Measurements from ENCODE around the gene ZNF692.

ZNF692 gene

GRCh38 chr1:248824301-248824700 is 34.6 kb downstream of the ZNF692 start:
- DNase-seq = no peak

- DNase-seq = no peak
Measured at GRCh38 chr1:248823517-248824001, 35.3 kb downstream of the ZNF692 start.

- no peak for DNase-seq
Measured at GRCh38 chr1:248822148-248823032, 36.5 kb downstream of the ZNF692 start.

GRCh38 chr1:248821641-248822040 is 37.2 kb downstream of the ZNF692 start:
- DNase-seq = no peak

GRCh38 chr1:248821101-248821500 is 37.8 kb downstream of the ZNF692 start:
- DNase-seq = no peak

GRCh38 chr1:248820041-248820585 is 38.8 kb downstream of the ZNF692 start:
- no peak for DNase-seq

- no peak for DNase-seq
Measured at GRCh38 chr1:248818505-248819374, 40.1 kb downstream of the ZNF692 start.

GRCh38 chr1:248817065-248817464 is 41.8 kb downstream of the ZNF692 start:
- DNase-seq = peak in 1 of 5 experiments; percentile 26

GRCh38 chr1:248816042-248816851 is 42.6 kb downstream of the ZNF692 start:
- DNase-seq = peak in 1 of 5 experiments; percentile 17

GRCh38 chr1:248815407-248816034 is 43.4 kb downstream of the ZNF692 start:
- DNase-seq = no peak

GRCh38 chr1:248814351-248814750 is 44.5 kb downstream of the ZNF692 start:
- DNase-seq = no peak

- DNase-seq = no peak
Measured at GRCh38 chr1:248813546-248813945, 45.3 kb downstream of the ZNF692 start.

- no peak for DNase-seq
Measured at GRCh38 chr1:248812736-248813425, 46.0 kb downstream of the ZNF692 start.

- peak in 1 of 5 experiments; percentile 15 for DNase-seq
Measured at GRCh38 chr1:248811514-248812490, 47.1 kb downstream of the ZNF692 start.

GRCh38 chr1:248810727-248811513 is 48.0 kb downstream of the ZNF692 start:
- no peak for DNase-seq

- DNase-seq = no peak
Measured at GRCh38 chr1:248810000-248810726, 48.7 kb downstream of the ZNF692 start.

GRCh38 chr1:248808876-248809275 is 50.0 kb downstream of the ZNF692 start:
- no peak for DNase-seq

GRCh38 chr1:248807067-248807737 is 51.7 kb downstream of the ZNF692 start:
- peak in 4 of 5 experiments; percentile 7 to 60 (median 24) for DNase-seq
